Astrocyte (in vitro differentiated cells and primary cell): ENCODE data around the gene TLR5.

Experiments used
- CTCF ChIP-seq: IDR thresholded peaks from 2 replicates; pipeline ENCODE4 v1.5.1; 2011; ENCODE audit warnings: low read depth, mild to moderate bottlenecking, inconsistent platforms, low read length, moderate library complexity; ENCODE audit not compliant: insufficient read depth
- EZH2 ChIP-seq: IDR thresholded peaks from 2 replicates; pipeline ENCODE4 v1.6.1; 2012; ENCODE audit warnings: mild to moderate bottlenecking, low read length, inconsistent platforms; ENCODE audit not compliant: insufficient read depth

- TF ChIP-seq CTCF (no peak), EZH2 (no peak)
Measured at GRCh38 chr1:223067914-223068313, 75.1 kb downstream of the TLR5 start.
